ENCODE measurements around the gene IFNLR1. TPM values are rescaled to one million over a fixed set of nuclear protein-coding genes. Genes with fewer than 3 reads are reported as not detected.

IFNLR1 gene
- total and polyA plus RNA-seq, 2 donors (not counting 3 experiments of a cell fraction or from before 2014, with no cell fraction given): 0.01 TPM; not detected in 1

- Histone ChIP-seq H3K4me3 (replicated peaks in 1 of 3; ENCODE audit: insufficient read depth in 1 of 3, low read depth in 1 of 3, low read length in 3 of 3) (no peak overlapping the region), H2AFZ (ENCODE audit: low read depth, low read length) (no peak overlapping the region), H3K4me1 (ENCODE audit: control insufficient read depth, extremely low read depth, insufficient read depth, low read length) (no peaks in the 10 kb centered on the region), H3K27me3 (ENCODE audit: control insufficient read depth in 2 of 2, insufficient read depth in 2 of 2, low read length in 2 of 2) (no peaks in the 10 kb centered on the region), H4K20me1 (replicated peaks; ENCODE audit: control insufficient read depth, extremely low read depth, insufficient read depth, low read length) (no peaks in the 10 kb centered on the region), H3K9ac (replicated peaks; ENCODE audit: extremely low read depth, insufficient read depth, low read length) (no peak overlapping the region), H3K79me2 (ENCODE audit: control insufficient read depth, insufficient read depth, low read length) (no peaks in the 10 kb centered on the region), H3K9me3 (replicated peaks; ENCODE audit: control insufficient read depth, insufficient read depth, low read length) (no peaks in the 10 kb centered on the region), H3K36me3 (ENCODE audit: control insufficient read depth in 2 of 2, extremely low read depth in 1 of 2, insufficient read depth in 2 of 2, low read length in 2 of 2) (no peaks in the 10 kb centered on the region), H3K27ac (ENCODE audit: insufficient read depth, low read depth, low read length) (no peak overlapping the region), H3K4me2 (ENCODE audit: insufficient read depth, low read length) (no peak overlapping the region), H3K9me1 (replicated peaks; ENCODE audit: control insufficient read depth, extremely low read depth, insufficient read depth, low read length) (no peaks in the 10 kb centered on the region)
- intact Hi-C loops (cut with micrococcal nuclease): no loop called here
- ChIA-PET CTCF (no interaction called here), POLR2A (no interaction called here)
- TF ChIP-seq EZH2 (IDR thresholded peaks at IDR 0.05; ENCODE audit: borderline replicate concordance, low read depth, low read length, severe bottlenecking): no peak
- no peak for TF ChIP-seq FOS (IDR thresholded peaks at IDR 0.05; ENCODE audit: borderline replicate concordance, insufficient read depth, low read length)
- no peak for TF ChIP-seq POLR2AphosphoS5 (IDR thresholded peaks at IDR 0.05; ENCODE audit: insufficient read depth, low read depth, low read length)
- TF ChIP-seq, protein P1, sequence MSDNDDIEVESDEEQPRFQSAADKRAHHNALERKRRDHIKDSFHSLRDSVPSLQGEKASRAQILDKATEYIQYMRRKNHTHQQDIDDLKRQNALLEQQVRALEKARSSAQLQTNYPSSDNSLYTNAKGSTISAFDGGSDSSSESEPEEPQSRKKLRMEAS (IDR thresholded peaks at IDR 0.05; ENCODE audit: insufficient read depth, insufficient read length): no peak
- no peak for TF ChIP-seq CTCF (IDR thresholded peaks at IDR 0.05; ENCODE audit: extremely low read depth in 1 of 2, insufficient read depth in 1 of 2, low read depth in 1 of 2, low read length in 2 of 2)
- no peak for TF ChIP-seq MYC (IDR thresholded peaks at IDR 0.05; ENCODE audit: low read depth, low read length)
- TF ChIP-seq GATA2 (IDR thresholded peaks at IDR 0.05; ENCODE audit: insufficient read depth, insufficient read length, low read depth, low read length): no peak
- no peak for TF ChIP-seq POLR2A (IDR thresholded peaks at IDR 0.05; ENCODE audit: low read depth, low read length)
- TF ChIP-seq JUN (IDR thresholded peaks at IDR 0.05; ENCODE audit: borderline replicate concordance, insufficient read depth, insufficient read length, low read depth): no peak
- DNase-seq (ENCODE audit: low read depth, low spot score) (no peak), FAIRE-seq (no peak)
- dilution Hi-C loops (cut with MboI; ENCODE audit: extremely low pct_ligation_motif_present, low sequenced_read_pairs): no loop called here
- no TSS peak for BruUV-seq (replicated peaks)
These were observed 59.2 kb downstream of the IFNLR1 start for GRCh38 chr1:24127801-24128363.

All from endothelial cell of umbilical vein (primary cell).